A549 (cell line): Measurements from ENCODE around the gene RBM47. TPM values are rescaled to one million over a fixed set of nuclear protein-coding genes. Genes with fewer than 3 reads are reported as not detected.

Experiments
- ATAC-seq, 2 experiments: fragments of 200-7000 bp in 1 of 2; fragments of >200 bp in 1 of 2; cut with Nextera tagmentation in 1 of 2; cut with Tn5 transposase in 1 of 2; 3 replicates each; pipeline versions ENCODE4 v1.8.0 to v1.9.1; 2018 to 2020; ENCODE audit warnings: mild to moderate bottlenecking in 1 of 2, moderate library complexity in 1 of 2
- CTCF ChIA-PET: fragments of 300-600 bp; sonication (Branson Sonifier 250); formaldehyde crosslinking; extraction: SDS; loops from one replicate; lab custom pipeline; 2021; ENCODE audit warnings: antibody characterized with exemption, inconsistent platforms; lab: Yijun Ruan, JAX
- POLR2A ChIA-PET: fragments of 350-600 bp; formaldehyde crosslinking; extraction: SDS; loops from one replicate; lab custom pipeline; 2021; ENCODE audit warnings: antibody characterized with exemption, inconsistent platforms; lab: Yijun Ruan, JAX
- DNase-seq, 2 experiments: peaks; one replicate each; pipeline versions ENCODE4 v3.0.0 to v3.0.0-alpha.2; 2011 to 2016; ENCODE audit warnings: low read depth in 1 of 2, low spot score in 1 of 2
- FAIRE-seq: peaks from 2 replicates; lab custom pipeline; 2011; peaks lifted over from hg19 to GRCh38; lab: Jason Lieb, UNC
- H3K27ac ChIP-seq, 2 experiments: fragments of >200 bp; sonication (Bioruptor Twin); formaldehyde crosslinking; 3 replicates each; pipeline ENCODE4 v1.5.1; 2016 to 2017
- H3K4me1 ChIP-seq: fragments of >200 bp; sonication (Bioruptor Twin); formaldehyde crosslinking; 3 replicates; pipeline ENCODE4 v1.6.1; 2016
- H3K4me2 ChIP-seq: fragments of >200 bp; sonication (Bioruptor Twin); formaldehyde crosslinking; 3 replicates; pipeline ENCODE4 v1.6.1; 2016
- H3K4me3 ChIP-seq: fragments of >200 bp; sonication (Bioruptor Twin); formaldehyde crosslinking; 3 replicates; pipeline ENCODE4 v1.5.1; 2016
- H3K9me3 ChIP-seq: fragments of >200 bp; sonication (Bioruptor Twin); formaldehyde crosslinking; 3 replicates; pipeline ENCODE4 v1.6.1; 2016
- CBX8 ChIP-seq: fragments of 200-600 bp; sonication (generic); IDR thresholded peaks from 2 replicates; pipeline ENCODE4 v1.6.1; 2016
- CEBPB ChIP-seq, 2 experiments: fragments of >200 bp in 1 of 2; sonication (Bioruptor Twin) in 1 of 2; formaldehyde crosslinking in 1 of 2; IDR thresholded peaks; 2 replicates each; pipeline ENCODE4 v1.6.1; 2012 to 2016
- EP300 ChIP-seq, 2 experiments: fragments of >200 bp; sonication (Bioruptor Twin); formaldehyde crosslinking; IDR thresholded peaks; 2 replicates in 1 of 2; 3 replicates in 1 of 2; pipeline ENCODE4 v1.6.1; 2016 to 2017
- FOXS1 ChIP-seq: fragments of 250-450 bp; sonication (Bioruptor Pico); IDR thresholded peaks from 2 replicates; pipeline ENCODE4 v1.5.0; 2020; ENCODE audit warnings: mild to moderate bottlenecking, moderate library complexity
- JUNB ChIP-seq: fragments of >200 bp; sonication (Bioruptor Twin); formaldehyde crosslinking; IDR thresholded peaks from 2 replicates; pipeline ENCODE4 v1.6.1; 2016
- MAFK ChIP-seq: fragments of 450-650 bp; IDR thresholded peaks from 2 replicates; pipeline ENCODE4 v1.6.1; 2014; ENCODE audit not compliant: partially characterized antibody
- NFE2L2 ChIP-seq: fragments of 150-350 bp; conservative IDR thresholded peaks from 2 replicates; pipeline ENCODE4 v1.6.1; 2014; ENCODE audit warnings: low read length
- REST ChIP-seq: fragments of 200-600 bp; sonication (generic); IDR thresholded peaks from 2 replicates; pipeline ENCODE4 v1.6.1; 2016; ENCODE audit warnings: antibody characterized with exemption, mild to moderate bottlenecking, moderate library complexity
- RFX5 ChIP-seq: fragments of 450-650 bp; IDR thresholded peaks from 2 replicates; pipeline ENCODE4 v1.7.1; 2014; ENCODE audit warnings: antibody characterized with exemption, mild to moderate bottlenecking, moderate library complexity
- TFCP2L1 ChIP-seq: fragments of 250-450 bp; sonication (Bioruptor Pico); IDR thresholded peaks from 2 replicates; pipeline ENCODE4 v1.5.0; 2021; ENCODE audit warnings: mild to moderate bottlenecking
- WGBS: methylation state at CpG from one replicate; pipeline ENCODE4 v1.1.6; 2017; ENCODE audit errors: missing lambda C conversion rate; 5-methylcytosine and 5-hydroxymethylcytosine counted together
- polyA plus RNA-seq, 4 experiments: library from polyadenylated mRNA; depleted of rRNA in 3 of 4; stranded (reverse); fragments of >200 nt; fragmentation: RNase III in 1 of 4; extraction: RNeasy Plus Mini Kit Qiagen cat#74134 plus additional on column Dnase treatment in 1 of 4; gene quantifications; 2 replicates in 3 of 4; 3 replicates in 1 of 4; pipeline ENCODE4 v1.2.3, GENCODE V29; 2011 to 2017
- TF ChIP-seq, protein P1 (sequence below): fragments of 150-350 bp; IDR thresholded peaks from 2 replicates; pipeline ENCODE4 v1.6.1; 2014; ENCODE audit warnings: low read depth, mild to moderate bottlenecking, low read length
- TF ChIP-seq, protein P2 (sequence below): fragments of 450-650 bp; IDR thresholded peaks from 2 replicates; pipeline ENCODE4 v1.6.1; 2014; ENCODE audit warnings: antibody characterized with exemption

The RBM47 gene
- polyA plus RNA-seq, 2 of the 4 experiments (the other 2 are of a cell fraction) = 38.1 to 43.3 TPM

GRCh38 chr4:40425799-40426574 is 203.7 kb downstream of the RBM47 start:
- no peaks in the 10 kb centered on the region for H3K9me3 ChIP-seq
- ChIA-PET POLR2A (no interaction called here), CTCF (no interaction called here)
- no peak overlapping the region for H3K27ac ChIP-seq
- H3K4me1 ChIP-seq = peaks cover 26% of the 10 kb centered on the region
- 94% methylated on average over 17 of the region's 24 CpGs for WGBS
- TF ChIP-seq TFCP2L1 (CRISPR knock-in tag) (no peak), CEBPB (IDR thresholded peaks at IDR 0.05) (no peak), CBX8 (no peak), FOXS1 (CRISPR knock-in tag) (no peak)
- TF ChIP-seq, protein P1, sequence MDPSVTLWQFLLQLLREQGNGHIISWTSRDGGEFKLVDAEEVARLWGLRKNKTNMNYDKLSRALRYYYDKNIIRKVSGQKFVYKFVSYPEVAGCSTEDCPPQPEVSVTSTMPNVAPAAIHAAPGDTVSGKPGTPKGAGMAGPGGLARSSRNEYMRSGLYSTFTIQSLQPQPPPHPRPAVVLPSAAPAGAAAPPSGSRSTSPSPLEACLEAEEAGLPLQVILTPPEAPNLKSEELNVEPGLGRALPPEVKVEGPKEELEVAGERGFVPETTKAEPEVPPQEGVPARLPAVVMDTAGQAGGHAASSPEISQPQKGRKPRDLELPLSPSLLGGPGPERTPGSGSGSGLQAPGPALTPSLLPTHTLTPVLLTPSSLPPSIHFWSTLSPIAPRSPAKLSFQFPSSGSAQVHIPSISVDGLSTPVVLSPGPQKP = no peak
- ATAC-seq = no peak
- DNase-seq = no peak
- no peak overlapping the region for H3K4me3 ChIP-seq
- FAIRE-seq = no peak
- H3K4me2 ChIP-seq = no peak overlapping the region

DNA sequence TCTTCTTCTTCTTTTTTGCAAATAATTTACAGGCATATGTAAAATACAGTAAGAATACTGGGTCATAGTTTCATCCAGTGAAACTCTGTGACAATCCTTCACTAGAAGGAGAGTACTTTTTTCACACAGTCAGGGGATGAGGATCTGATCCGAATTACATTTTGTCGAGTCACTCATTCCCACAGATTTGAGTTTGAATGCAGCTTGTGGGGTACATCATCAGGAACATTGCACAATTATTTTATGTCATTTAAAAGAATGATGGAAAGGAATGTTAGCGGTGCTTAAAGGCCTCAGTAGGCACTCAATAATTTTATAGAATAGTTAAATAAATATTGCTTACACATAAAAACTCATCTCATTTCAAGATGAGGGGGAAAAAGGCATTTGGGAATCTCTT is 205.9 kb downstream of the RBM47 start:
- DNase-seq (peak in 1 of 2 experiments; percentile 43), ATAC-seq (peak; percentile 47; a peak in 4 of 6 replicates), FAIRE-seq (no peak)
- ChIA-PET CTCF (no interaction called here), POLR2A (no interaction called here)
- peak overlapping the region; percentile 51 to 75 for H3K27ac ChIP-seq
- WGBS = 33% methylated on average over 3 of the region's 3 CpGs
- H3K4me3 ChIP-seq = no peak overlapping the region
- H3K9me3 ChIP-seq = no peaks in the 10 kb centered on the region
- H3K4me2 ChIP-seq = peak overlapping the region; percentile 17
- TF ChIP-seq CEBPB (IDR thresholded peaks at IDR 0.05) (peak; percentile 51 to 78; a peak in 3 of 4 replicates), MAFK (peak; percentile 73), REST (no peak), NFE2L2 (peak; percentile 47; the same call in 1 of the 2 replicates), EP300 (IDR thresholded peaks at IDR 0.05) (0 out of 5 replicates have a peak, but pooled peaks of 1 of the 2 experiments have one; percentile 30), JUNB (no peak)
- peaks cover 39% of the 10 kb centered on the region for H3K4me1 ChIP-seq

- peak overlapping the region in 1 of 2 experiments; percentile 68; a peak in 3 of 6 replicates for H3K27ac ChIP-seq
- peaks cover 53% of the 10 kb centered on the region for H3K4me1 ChIP-seq
- H3K4me2 ChIP-seq = no peak overlapping the region
- DNase-seq = no peak
- no peak for TF ChIP-seq RFX5
- TF ChIP-seq, protein P2, sequence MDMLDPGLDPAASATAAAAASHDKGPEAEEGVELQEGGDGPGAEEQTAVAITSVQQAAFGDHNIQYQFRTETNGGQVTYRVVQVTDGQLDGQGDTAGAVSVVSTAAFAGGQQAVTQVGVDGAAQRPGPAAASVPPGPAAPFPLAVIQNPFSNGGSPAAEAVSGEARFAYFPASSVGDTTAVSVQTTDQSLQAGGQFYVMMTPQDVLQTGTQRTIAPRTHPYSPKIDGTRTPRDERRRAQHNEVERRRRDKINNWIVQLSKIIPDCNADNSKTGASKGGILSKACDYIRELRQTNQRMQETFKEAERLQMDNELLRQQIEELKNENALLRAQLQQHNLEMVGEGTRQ = peak; percentile 30; the same call in 1 of the 2 replicates
- FAIRE-seq = no peak
- ChIA-PET POLR2A (no interaction called here), CTCF (no interaction called here)
- no peak for ATAC-seq
- H3K4me3 ChIP-seq = no peak overlapping the region
- H3K9me3 ChIP-seq = no peaks in the 10 kb centered on the region
- WGBS = 94% methylated on average over 7 of the region's 7 CpGs
Observed at GRCh38 chr4:40421839-40422708, 207.6 kb downstream of the RBM47 start.
